Measurements from ENCODE around the gene PIP4K2A.
"Not testable (repeated sequence)": the region's sequence is repeated elsewhere in the genome, so short reads cannot be mapped to it uniquely, and the experiment has no call there.

PIP4K2A gene

DNA sequence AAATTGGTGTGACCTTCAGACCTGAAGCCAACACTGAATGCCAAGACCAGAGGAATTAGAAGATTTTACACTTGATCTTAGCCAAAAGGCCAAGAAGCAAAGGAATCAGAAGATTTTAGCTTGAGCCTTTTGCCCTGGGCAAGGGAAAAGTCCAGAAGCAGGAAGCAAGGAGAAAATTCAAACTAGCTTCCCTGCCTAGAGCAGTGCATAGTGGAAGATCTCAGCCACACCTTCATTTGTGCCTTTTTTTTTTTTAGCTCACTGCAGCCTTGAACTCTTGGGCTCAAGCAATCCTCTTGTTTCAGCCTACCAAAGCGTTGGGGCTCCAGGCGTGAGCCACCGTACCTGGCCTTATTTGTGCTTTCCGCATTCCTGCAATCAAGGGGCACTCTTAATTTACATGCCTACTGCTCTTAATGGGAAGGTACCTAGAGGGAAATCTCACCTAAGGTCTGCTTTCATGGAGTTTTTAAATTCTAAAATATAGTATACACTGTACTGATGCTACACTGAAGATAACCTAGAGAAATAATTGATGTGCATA is 8.3 kb upstream of the PIP4K2A start:
- Histone ChIP-seq H3K27ac (ENCODE audit: low read depth, low read length) (no peak overlapping the region), H2BK12ac (ENCODE audit: low read length) (no peak overlapping the region), H3K9ac (ENCODE audit: low read length) (no peak overlapping the region), H3K27me3 (ENCODE audit: insufficient read depth, low read length) (no peaks in the 10 kb centered on the region), H3K79me1 (ENCODE audit: low read length) (no peaks in the 10 kb centered on the region), H2BK120ac (ENCODE audit: insufficient read depth, low read length, poor library complexity) (no peak overlapping the region), H3K4me3 (ENCODE audit: low read depth, low read length) (no peak overlapping the region), H2BK5ac (ENCODE audit: low read depth, low read length, poor library complexity) (no peak overlapping the region), H3K79me2 (ENCODE audit: control insufficient read depth, insufficient read depth, low read length, poor library complexity) (no peaks in the 10 kb centered on the region), H3K36me3 (ENCODE audit: control insufficient read depth in 1 of 2, insufficient read depth in 2 of 2, low read length in 2 of 2) (no peaks in the 10 kb centered on the region), H4K12ac (ENCODE audit: low read depth, low read length) (no peak overlapping the region), H4K91ac (ENCODE audit: low read depth, low read length) (no peak overlapping the region), H2AFZ (ENCODE audit: insufficient read depth, low read length, poor library complexity) (no peak overlapping the region), H3K4me2 (ENCODE audit: low read length) (no peak overlapping the region), H4K8ac (ENCODE audit: low read depth, low read length) (no peak overlapping the region), H2AK5ac (ENCODE audit: low read length) (no peak overlapping the region), H3K4ac (ENCODE audit: low read depth, low read length) (no peak overlapping the region), H3K18ac (ENCODE audit: low read length) (no peak overlapping the region), H3K9me3 (ENCODE audit: insufficient read depth, low read depth, low read length) (no peaks in the 10 kb centered on the region), H3K23ac (ENCODE audit: low read length) (no peak overlapping the region), H3K4me1 (ENCODE audit: control insufficient read depth in 1 of 2, insufficient read depth in 2 of 2, low read length in 2 of 2) (no peaks in the 10 kb centered on the region), H3K14ac (ENCODE audit: low read length) (no peak overlapping the region)
- no CpG with 5 or more reads among the region's 4 CpGs for WGBS (ENCODE audit: extremely low coverage, insufficient coverage, insufficient read length)
- DNase-seq, result peak in 1 of 2 donors; percentile 17

DNA sequence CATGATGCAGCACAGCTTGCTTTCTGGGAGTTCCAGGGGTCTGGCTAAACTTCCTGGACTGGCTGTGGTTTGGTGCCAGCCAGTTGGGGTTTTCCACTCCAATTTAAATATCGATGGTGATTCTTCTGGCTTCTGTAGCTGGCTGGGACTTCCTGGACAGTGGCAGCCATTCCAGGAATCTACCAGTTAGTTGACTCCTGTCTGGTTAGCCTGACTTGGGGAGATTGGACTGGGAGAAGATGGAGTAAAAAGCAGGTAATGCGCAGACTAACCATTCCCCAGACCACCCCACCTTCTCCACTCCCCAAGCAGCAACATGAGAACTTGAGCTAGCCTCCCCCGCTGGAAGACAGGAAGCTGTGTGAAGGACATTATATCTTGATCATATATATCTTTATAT is 6.3 kb upstream of the PIP4K2A start:
- H3K4me2 ChIP-seq (ENCODE audit: low read length), result no peak overlapping the region
- H3K9me3 ChIP-seq (ENCODE audit: insufficient read depth, low read depth, low read length), result no peaks in the 10 kb centered on the region
- H3K4me3 ChIP-seq (ENCODE audit: low read depth, low read length), result no peak overlapping the region
- no peak overlapping the region for H2BK120ac ChIP-seq (ENCODE audit: insufficient read depth, low read length, poor library complexity)
- WGBS (ENCODE audit: extremely low coverage, insufficient coverage, insufficient read length), result no CpG with 5 or more reads among the region's 3 CpGs
- no peak overlapping the region for H4K8ac ChIP-seq (ENCODE audit: low read depth, low read length)
- no peak overlapping the region for H4K12ac ChIP-seq (ENCODE audit: low read depth, low read length)
- no peak overlapping the region for H3K4ac ChIP-seq (ENCODE audit: low read depth, low read length)
- no peak overlapping the region for H2BK5ac ChIP-seq (ENCODE audit: low read depth, low read length, poor library complexity)
- H3K79me2 ChIP-seq (ENCODE audit: control insufficient read depth, insufficient read depth, low read length, poor library complexity), result no peaks in the 10 kb centered on the region
- no peaks in the 10 kb centered on the region for H3K4me1 ChIP-seq (ENCODE audit: control insufficient read depth in 1 of 2, insufficient read depth in 2 of 2, low read length in 2 of 2)
- no peak overlapping the region for H4K91ac ChIP-seq (ENCODE audit: low read depth, low read length)
- H3K23ac ChIP-seq (ENCODE audit: low read length), result no peak overlapping the region
- H2BK12ac ChIP-seq (ENCODE audit: low read length), result no peak overlapping the region
- no peak overlapping the region for H3K27ac ChIP-seq (ENCODE audit: low read depth, low read length)
- DNase-seq, result no peak
- no peaks in the 10 kb centered on the region for H3K79me1 ChIP-seq (ENCODE audit: low read length)
- H3K27me3 ChIP-seq (ENCODE audit: insufficient read depth, low read length), result no peaks in the 10 kb centered on the region
- H3K9ac ChIP-seq (ENCODE audit: low read length), result no peak overlapping the region
- H3K14ac ChIP-seq (ENCODE audit: low read length), result no peak overlapping the region
- no peak overlapping the region for H3K18ac ChIP-seq (ENCODE audit: low read length)
- no peaks in the 10 kb centered on the region for H3K36me3 ChIP-seq (ENCODE audit: control insufficient read depth in 1 of 2, insufficient read depth in 2 of 2, low read length in 2 of 2)
- H2AK5ac ChIP-seq (ENCODE audit: low read length), result no peak overlapping the region
- no peak overlapping the region for H2AFZ ChIP-seq (ENCODE audit: insufficient read depth, low read length, poor library complexity)

DNA sequence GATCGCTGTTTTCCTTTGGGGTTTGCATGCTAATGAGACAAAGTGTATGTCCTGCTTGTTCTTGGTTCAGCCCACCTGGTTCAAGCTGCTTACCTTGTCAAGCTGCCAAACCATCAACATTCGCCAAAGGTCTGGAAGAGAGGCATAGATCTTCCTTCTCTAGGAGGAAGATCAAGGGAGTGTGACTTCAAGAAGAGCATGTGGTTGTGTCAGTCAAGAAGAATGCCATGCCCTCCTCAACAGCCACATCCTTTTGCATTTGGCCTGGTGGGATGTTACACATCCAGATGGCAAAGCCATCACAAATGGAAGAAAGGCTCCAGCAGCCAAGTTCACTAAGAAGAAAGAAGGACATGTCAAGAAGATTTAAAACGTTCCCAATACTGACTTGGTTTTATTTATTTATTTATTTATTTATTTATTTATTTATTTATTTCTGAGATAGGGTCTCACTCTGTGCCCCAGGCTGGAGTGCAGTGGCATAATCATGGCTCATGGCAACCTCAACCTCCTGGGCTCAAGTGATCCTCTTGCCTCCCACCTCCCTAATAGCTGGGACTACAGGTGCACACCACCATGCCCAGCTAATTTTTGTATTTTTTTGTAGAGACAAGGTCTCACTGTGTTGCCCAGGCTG is 5.1 kb upstream of the PIP4K2A start:
- H3K9me3 ChIP-seq (ENCODE audit: insufficient read depth, low read depth, low read length), result no peaks in the 10 kb centered on the region
- no peak overlapping the region for H2BK120ac ChIP-seq (ENCODE audit: insufficient read depth, low read length, poor library complexity)
- no peak overlapping the region for H4K12ac ChIP-seq (ENCODE audit: low read depth, low read length)
- H2AK5ac ChIP-seq (ENCODE audit: low read length), result no peak overlapping the region
- no peak overlapping the region for H3K4ac ChIP-seq (ENCODE audit: low read depth, low read length)
- no peak for DNase-seq
- H2BK5ac ChIP-seq (ENCODE audit: low read depth, low read length, poor library complexity), result no peak overlapping the region
- no peak overlapping the region for H4K91ac ChIP-seq (ENCODE audit: low read depth, low read length)
- no peak overlapping the region for H3K4me2 ChIP-seq (ENCODE audit: low read length)
- H4K8ac ChIP-seq (ENCODE audit: low read depth, low read length), result no peak overlapping the region
- no peaks in the 10 kb centered on the region for H3K27me3 ChIP-seq (ENCODE audit: insufficient read depth, low read length)
- H3K18ac ChIP-seq (ENCODE audit: low read length), result no peak overlapping the region
- H2BK12ac ChIP-seq (ENCODE audit: low read length), result no peak overlapping the region
- H3K79me1 ChIP-seq (ENCODE audit: low read length), result peaks cover 2% of the 10 kb centered on the region
- H2AFZ ChIP-seq (ENCODE audit: insufficient read depth, low read length, poor library complexity), result no peak overlapping the region
- no peak overlapping the region for H3K4me3 ChIP-seq (ENCODE audit: low read depth, low read length)
- H3K27ac ChIP-seq (ENCODE audit: low read depth, low read length), result no peak overlapping the region
- peaks cover 3 to 5% of the 10 kb centered on the region in 2 experiments for H3K4me1 ChIP-seq (ENCODE audit: control insufficient read depth in 1 of 2, insufficient read depth in 2 of 2, low read length in 2 of 2)
- no peaks in the 10 kb centered on the region for H3K36me3 ChIP-seq (ENCODE audit: control insufficient read depth in 1 of 2, insufficient read depth in 2 of 2, low read length in 2 of 2)
- H3K14ac ChIP-seq (ENCODE audit: low read length), result no peak overlapping the region
- H3K79me2 ChIP-seq (ENCODE audit: control insufficient read depth, insufficient read depth, low read length, poor library complexity), result peaks cover 3% of the 10 kb centered on the region
- no peak overlapping the region for H3K23ac ChIP-seq (ENCODE audit: low read length)
- H3K9ac ChIP-seq (ENCODE audit: low read length), result no peak overlapping the region
- WGBS (ENCODE audit: extremely low coverage, insufficient coverage, insufficient read length), result no CpG with 5 or more reads among the region's 3 CpGs

DNA sequence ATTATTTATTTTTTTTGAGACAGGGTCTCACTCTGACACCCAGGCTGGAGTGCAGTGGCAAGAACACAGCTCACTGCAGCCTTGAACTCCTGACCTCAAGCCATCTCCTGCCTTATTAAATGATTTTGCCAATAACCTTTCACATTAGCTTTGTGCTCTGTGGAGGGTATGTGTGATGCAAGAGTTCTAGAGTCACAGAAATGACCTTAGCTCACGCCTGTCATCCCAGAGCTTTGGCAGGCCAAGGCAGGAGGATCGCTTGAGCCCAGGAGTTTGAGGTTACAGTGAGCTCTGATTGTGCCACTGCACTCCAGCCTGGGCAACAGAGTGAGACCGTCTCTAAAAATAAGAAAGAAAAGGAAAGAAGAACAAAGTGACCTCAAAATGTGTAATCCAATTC is 4.3 kb upstream of the PIP4K2A start:
- no CpG with 5 or more reads among the region's 3 CpGs for WGBS (ENCODE audit: extremely low coverage, insufficient coverage, insufficient read length)
- not testable (repeated sequence) for H2BK5ac ChIP-seq (ENCODE audit: low read depth, low read length, poor library complexity); H3K36me3 ChIP-seq (ENCODE audit: control insufficient read depth in 1 of 2, insufficient read depth in 2 of 2, low read length in 2 of 2); H4K91ac ChIP-seq (ENCODE audit: low read depth, low read length); H3K23ac ChIP-seq (ENCODE audit: low read length); H3K27ac ChIP-seq (ENCODE audit: low read depth, low read length); H3K14ac ChIP-seq (ENCODE audit: low read length); H2AFZ ChIP-seq (ENCODE audit: insufficient read depth, low read length, poor library complexity); H4K12ac ChIP-seq (ENCODE audit: low read depth, low read length); H3K4me3 ChIP-seq (ENCODE audit: low read depth, low read length); H3K79me2 ChIP-seq (ENCODE audit: control insufficient read depth, insufficient read depth, low read length, poor library complexity); H3K79me1 ChIP-seq (ENCODE audit: low read length); DNase-seq; H3K4ac ChIP-seq (ENCODE audit: low read depth, low read length); H3K9me3 ChIP-seq (ENCODE audit: insufficient read depth, low read depth, low read length); H4K8ac ChIP-seq (ENCODE audit: low read depth, low read length); H2BK120ac ChIP-seq (ENCODE audit: insufficient read depth, low read length, poor library complexity); H3K4me1 ChIP-seq (ENCODE audit: control insufficient read depth in 1 of 2, insufficient read depth in 2 of 2, low read length in 2 of 2); H2AK5ac ChIP-seq (ENCODE audit: low read length); H3K18ac ChIP-seq (ENCODE audit: low read length); H2BK12ac ChIP-seq (ENCODE audit: low read length); H3K4me2 ChIP-seq (ENCODE audit: low read length); H3K27me3 ChIP-seq (ENCODE audit: insufficient read depth, low read length); H3K9ac ChIP-seq (ENCODE audit: low read length)

All from trophoblast cell (in vitro differentiated cells and primary cell).